Uterus (tissue), 2 donors: ENCODE results near the gene ZNF292.

Source experiments
- CTCF ChIP-seq, 4 experiments: fragments of 200-600 bp in 2 of 4; fragments of 450-650 bp in 2 of 4; sonication (generic) in 2 of 4; IDR thresholded peaks; one replicate each; pipeline ENCODE4 v1.5.1; 2016 to 2019; ENCODE audit warnings: antibody characterized with exemption in 4 of 4, mild to moderate bottlenecking in 2 of 4, moderate library complexity in 1 of 4
- POLR2A ChIP-seq, 2 donors: fragments of 450-650 bp; IDR thresholded peaks; one replicate each; pipeline ENCODE4 v1.6.1; 2016; ENCODE audit warnings: antibody characterized with exemption in 2 of 2, mild to moderate bottlenecking in 1 of 2, moderate library complexity in 1 of 2

GRCh38 chr6:87224971-87225370, 69.6 kb downstream of the ZNF292 start:
- no peak for TF ChIP-seq CTCF (IDR thresholded peaks at IDR 0.05)
- no peak for TF ChIP-seq POLR2A (IDR thresholded peaks at IDR 0.05)
